GM18505 (cell line): ENCODE data around the gene TEX54.
"Not testable (repeated sequence)": the region's sequence is repeated elsewhere in the genome, so short reads cannot be mapped to it uniquely, and the experiment has no call there.

Experiments
- ATAC-seq: cut with Tn5 transposase; IDR thresholded peaks from one replicate; pipeline ENCODE4 v1.9.1; 2021; ENCODE audit not compliant: unreplicated experiment
- POLR2A ChIP-seq: IDR thresholded peaks from 4 replicates; pipeline ENCODE4 v1.6.1; 2011; ENCODE audit warnings: borderline replicate concordance; ENCODE audit not compliant: insufficient read depth, insufficient read length; ENCODE audit errors: extremely low read depth

TEX54 gene

GRCh38 chr11:62850911-62851806, 18.5 kb upstream of the TEX54 start:
- peak; percentile 69 for TF ChIP-seq POLR2A

GRCh38 chr11:62847767-62848314, 15.2 kb upstream of the TEX54 start:
- no peak for ATAC-seq

More at GRCh38 chr11:62850911-62851806, 18.5 kb upstream of the TEX54 start:
- no peak for ATAC-seq

GRCh38 chr11:62846177-62846576, 13.5 kb upstream of the TEX54 start:
- TF ChIP-seq POLR2A = no peak
- ATAC-seq = no peak

More at GRCh38 chr11:62847767-62848314, 15.2 kb upstream of the TEX54 start:
- TF ChIP-seq POLR2A = no peak

GRCh38 chr11:62844154-62844553, 11.5 kb upstream of the TEX54 start:
- TF ChIP-seq POLR2A = no peak
- no peak for ATAC-seq

GRCh38 chr11:62843466-62843865, 10.8 kb upstream of the TEX54 start:
- no peak for TF ChIP-seq POLR2A
- ATAC-seq = no peak

- not testable (repeated sequence) for ATAC-seq
Observed at GRCh38 chr11:62842891-62843290, 10.2 kb upstream of the TEX54 start.

- ATAC-seq = no peak
- no peak for TF ChIP-seq POLR2A
Observed at GRCh38 chr11:62842171-62842741, 9.6 kb upstream of the TEX54 start.

- peak; percentile 99 for TF ChIP-seq POLR2A
- peak; percentile 50 for ATAC-seq
Observed at GRCh38 chr11:62841361-62842170, 8.9 kb upstream of the TEX54 start.

GRCh38 chr11:62840721-62841360, 8.2 kb upstream of the TEX54 start:
- not testable (repeated sequence) for ATAC-seq

- ATAC-seq = peak; percentile 52
- peak; percentile 91 for TF ChIP-seq POLR2A
Observed at GRCh38 chr11:62839050-62839945, 6.7 kb upstream of the TEX54 start, which contains the start of gene WDR74. WDR74 (minus strand) TSS chr11:62839590; CDS start chr11:62839570, 20 bp downstream.

- ATAC-seq = no peak
Observed at GRCh38 chr11:62835336-62835735, 2.7 kb upstream of the TEX54 start.

More at GRCh38 chr11:62835336-62835735, 2.7 kb upstream of the TEX54 start:
- no peak for TF ChIP-seq POLR2A
